SK-N-SH treated with all-trans-retinoic acid at 6 μM for 48 hours (cell line): Measurements from ENCODE around the gene PTGS2.

Source experiments
- ATAC-seq: fragments of 200-7000 bp; cut with Tn5 transposase; 3 replicates; pipeline ENCODE4 v1.9.1; 2020; ENCODE audit warnings: mild to moderate bottlenecking, moderate library complexity
- ARNTL ChIP-seq: fragments of 450-650 bp; formaldehyde crosslinking; IDR thresholded peaks from 2 replicates; pipeline ENCODE4 v1.5.0; 2020; ENCODE audit warnings: low read depth, mild to moderate bottlenecking, moderate library complexity, borderline replicate concordance
- BACH2 ChIP-seq: fragments of 250-450 bp; sonication (Bioruptor Pico); IDR thresholded peaks from 2 replicates; pipeline ENCODE4 v1.9.0; 2021; ENCODE audit warnings: mild to moderate bottlenecking, borderline replicate concordance
- ESRRG ChIP-seq: fragments of 250-450 bp; sonication (Bioruptor Pico); IDR thresholded peaks from 2 replicates; pipeline ENCODE4 v1.6.1; 2021; ENCODE audit warnings: mild to moderate bottlenecking
- GLIS3 ChIP-seq: fragments of 250-450 bp; sonication (Bioruptor Pico); IDR thresholded peaks from 2 replicates; pipeline ENCODE4 v1.5.0; 2020; ENCODE audit warnings: mild to moderate bottlenecking, moderate library complexity
- ISL1 ChIP-seq: fragments of 250-450 bp; sonication (Bioruptor Pico); IDR thresholded peaks from 2 replicates; pipeline ENCODE4 v2.1.2; 2022; ENCODE audit warnings: mild to moderate bottlenecking, moderate library complexity
- OSR1 ChIP-seq: fragments of 250-450 bp; sonication (Bioruptor Pico); IDR thresholded peaks from 2 replicates; pipeline ENCODE4 v1.8.0; 2022; ENCODE audit warnings: moderate library complexity, mild to moderate bottlenecking, inconsistent platforms
- PPARA ChIP-seq: fragments of 250-450 bp; sonication (Bioruptor Pico); IDR thresholded peaks from 2 replicates; pipeline ENCODE4 v1.5.0; 2020; ENCODE audit warnings: mild to moderate bottlenecking, borderline replicate concordance
- RARB ChIP-seq: fragments of 250-450 bp; sonication (Bioruptor Pico); IDR thresholded peaks from 2 replicates; pipeline ENCODE4 v1.8.0; 2021; ENCODE audit warnings: mild to moderate bottlenecking, moderate library complexity
- SNAI2 ChIP-seq: fragments of 250-450 bp; sonication (Bioruptor Pico); IDR thresholded peaks from 2 replicates; pipeline ENCODE4 v1.5.0; 2020; ENCODE audit warnings: mild to moderate bottlenecking, moderate library complexity
- TCF4 ChIP-seq: fragments of 250-450 bp; sonication (Bioruptor Pico); IDR thresholded peaks from 2 replicates; pipeline ENCODE4 v1.8.0; 2021; ENCODE audit warnings: mild to moderate bottlenecking, moderate library complexity, borderline replicate concordance
- ZC3H10 ChIP-seq: fragments of 250-450 bp; sonication (Bioruptor Pico); IDR thresholded peaks from 2 replicates; pipeline ENCODE4 v1.5.1; 2021; ENCODE audit warnings: mild to moderate bottlenecking, moderate library complexity
- ZFP3 ChIP-seq: fragments of 250-450 bp; sonication (Bioruptor Pico); IDR thresholded peaks from 2 replicates; pipeline ENCODE4 v1.5.0; 2020; ENCODE audit warnings: mild to moderate bottlenecking, moderate library complexity
- ZFP30 ChIP-seq: fragments of 450-650 bp; formaldehyde crosslinking; IDR thresholded peaks from 2 replicates; pipeline ENCODE4 v1.5.0; 2022; ENCODE audit warnings: mild to moderate bottlenecking, moderate library complexity
- ZNF565 ChIP-seq: fragments of 450-650 bp; formaldehyde crosslinking; conservative IDR thresholded peaks from 2 replicates; pipeline ENCODE4 v1.5.0; 2020; ENCODE audit warnings: low read depth, mild to moderate bottlenecking, moderate library complexity
- ZNF70 ChIP-seq: fragments of 450-650 bp; formaldehyde crosslinking; IDR thresholded peaks from 2 replicates; pipeline ENCODE4 v1.5.0; 2020; ENCODE audit warnings: mild to moderate bottlenecking, moderate library complexity
- ZNF8 ChIP-seq: fragments of 450-650 bp; formaldehyde crosslinking; IDR thresholded peaks from 2 replicates; pipeline ENCODE4 v1.5.0; 2020; ENCODE audit warnings: mild to moderate bottlenecking, moderate library complexity
- TF ChIP-seq, protein P1 (sequence below): fragments of 250-450 bp; sonication (Bioruptor Pico); IDR thresholded peaks from 2 replicates; pipeline ENCODE4 v1.5.0; 2020; ENCODE audit warnings: mild to moderate bottlenecking, moderate library complexity
- TF ChIP-seq, protein P2 (sequence below): fragments of 250-450 bp; sonication (Bioruptor Pico); IDR thresholded peaks from 2 replicates; pipeline ENCODE4 v1.5.1; 2021; ENCODE audit warnings: mild to moderate bottlenecking, moderate library complexity
- TF ChIP-seq, protein P3 (sequence below): fragments of 250-450 bp; sonication (Bioruptor Pico); IDR thresholded peaks from 2 replicates; pipeline ENCODE4 v1.8.0; 2021; ENCODE audit warnings: low read depth, mild to moderate bottlenecking, moderate library complexity, borderline replicate concordance

PTGS2 gene

DNA sequence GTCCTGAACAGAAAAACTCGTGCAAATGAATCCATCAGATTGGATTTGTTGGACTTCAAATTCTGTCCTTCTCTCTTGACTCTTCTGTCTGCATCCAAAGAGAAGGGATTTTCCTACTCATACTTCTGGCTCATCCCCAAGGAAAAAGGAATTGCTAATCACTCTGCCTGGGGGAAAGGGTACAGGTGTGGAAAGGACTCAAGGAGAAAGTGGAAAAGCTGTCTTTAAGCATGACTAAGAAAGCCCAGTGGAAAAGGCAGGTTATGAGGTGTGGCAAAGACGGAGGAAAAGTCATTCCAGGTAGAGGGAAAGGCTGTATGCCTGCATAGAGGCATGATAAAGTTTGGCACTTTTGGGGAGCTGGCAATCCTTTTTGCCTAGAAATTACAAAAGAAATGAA lies 43.4 kb downstream of the PTGS2 start:
- ATAC-seq = peak; percentile 48
- TF ChIP-seq ZNF70 (CRISPR knock-in tag) (no peak), ISL1 (CRISPR knock-in tag) (no peak), GLIS3 (CRISPR knock-in tag) (no peak), ARNTL (CRISPR knock-in tag) (no peak), ZFP30 (CRISPR knock-in tag) (no peak), RARB (CRISPR knock-in tag) (no peak), ZNF565 (CRISPR knock-in tag) (no peak), ZNF8 (CRISPR knock-in tag) (no peak), SNAI2 (CRISPR knock-in tag) (no peak)
- TF ChIP-seq, protein P1, sequence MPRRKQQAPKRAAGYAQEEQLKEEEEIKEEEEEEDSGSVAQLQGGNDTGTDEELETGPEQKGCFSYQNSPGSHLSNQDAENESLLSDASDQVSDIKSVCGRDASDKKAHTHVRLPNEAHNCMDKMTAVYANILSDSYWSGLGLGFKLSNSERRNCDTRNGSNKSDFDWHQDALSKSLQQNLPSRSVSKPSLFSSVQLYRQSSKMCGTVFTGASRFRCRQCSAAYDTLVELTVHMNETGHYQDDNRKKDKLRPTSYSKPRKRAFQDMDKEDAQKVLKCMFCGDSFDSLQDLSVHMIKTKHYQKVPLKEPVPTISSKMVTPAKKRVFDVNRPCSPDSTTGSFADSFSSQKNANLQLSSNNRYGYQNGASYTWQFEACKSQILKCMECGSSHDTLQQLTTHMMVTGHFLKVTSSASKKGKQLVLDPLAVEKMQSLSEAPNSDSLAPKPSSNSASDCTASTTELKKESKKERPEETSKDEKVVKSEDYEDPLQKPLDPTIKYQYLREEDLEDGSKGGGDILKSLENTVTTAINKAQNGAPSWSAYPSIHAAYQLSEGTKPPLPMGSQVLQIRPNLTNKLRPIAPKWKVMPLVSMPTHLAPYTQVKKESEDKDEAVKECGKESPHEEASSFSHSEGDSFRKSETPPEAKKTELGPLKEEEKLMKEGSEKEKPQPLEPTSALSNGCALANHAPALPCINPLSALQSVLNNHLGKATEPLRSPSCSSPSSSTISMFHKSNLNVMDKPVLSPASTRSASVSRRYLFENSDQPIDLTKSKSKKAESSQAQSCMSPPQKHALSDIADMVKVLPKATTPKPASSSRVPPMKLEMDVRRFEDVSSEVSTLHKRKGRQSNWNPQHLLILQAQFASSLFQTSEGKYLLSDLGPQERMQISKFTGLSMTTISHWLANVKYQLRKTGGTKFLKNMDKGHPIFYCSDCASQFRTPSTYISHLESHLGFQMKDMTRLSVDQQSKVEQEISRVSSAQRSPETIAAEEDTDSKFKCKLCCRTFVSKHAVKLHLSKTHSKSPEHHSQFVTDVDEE (CRISPR knock-in tag) = no peak

GRCh38 chr1:186634511-186634910 lies 45.7 kb downstream of the PTGS2 start:
- no peak for ATAC-seq
- no peak for TF ChIP-seq GLIS3 (CRISPR knock-in tag)
- TF ChIP-seq, protein P2, sequence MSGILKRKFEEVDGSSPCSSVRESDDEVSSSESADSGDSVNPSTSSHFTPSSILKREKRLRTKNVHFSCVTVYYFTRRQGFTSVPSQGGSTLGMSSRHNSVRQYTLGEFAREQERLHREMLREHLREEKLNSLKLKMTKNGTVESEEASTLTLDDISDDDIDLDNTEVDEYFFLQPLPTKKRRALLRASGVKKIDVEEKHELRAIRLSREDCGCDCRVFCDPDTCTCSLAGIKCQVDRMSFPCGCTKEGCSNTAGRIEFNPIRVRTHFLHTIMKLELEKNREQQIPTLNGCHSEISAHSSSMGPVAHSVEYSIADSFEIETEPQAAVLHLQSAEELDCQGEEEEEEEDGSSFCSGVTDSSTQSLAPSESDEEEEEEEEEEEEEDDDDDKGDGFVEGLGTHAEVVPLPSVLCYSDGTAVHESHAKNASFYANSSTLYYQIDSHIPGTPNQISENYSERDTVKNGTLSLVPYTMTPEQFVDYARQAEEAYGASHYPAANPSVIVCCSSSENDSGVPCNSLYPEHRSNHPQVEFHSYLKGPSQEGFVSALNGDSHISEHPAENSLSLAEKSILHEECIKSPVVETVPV = no peak

- TF ChIP-seq ISL1 (CRISPR knock-in tag) (no peak), PPARA (no peak), ZNF70 (CRISPR knock-in tag) (no peak), ZNF565 (CRISPR knock-in tag) (no peak), TCF4 (CRISPR knock-in tag) (no peak), OSR1 (no peak), BACH2 (no peak), ARNTL (CRISPR knock-in tag) (no peak), GLIS3 (CRISPR knock-in tag) (no peak), ZFP3 (CRISPR knock-in tag) (no peak), ZC3H10 (CRISPR knock-in tag) (no peak)
- TF ChIP-seq, protein P1 (CRISPR knock-in tag) = no peak
- TF ChIP-seq, protein P3, sequence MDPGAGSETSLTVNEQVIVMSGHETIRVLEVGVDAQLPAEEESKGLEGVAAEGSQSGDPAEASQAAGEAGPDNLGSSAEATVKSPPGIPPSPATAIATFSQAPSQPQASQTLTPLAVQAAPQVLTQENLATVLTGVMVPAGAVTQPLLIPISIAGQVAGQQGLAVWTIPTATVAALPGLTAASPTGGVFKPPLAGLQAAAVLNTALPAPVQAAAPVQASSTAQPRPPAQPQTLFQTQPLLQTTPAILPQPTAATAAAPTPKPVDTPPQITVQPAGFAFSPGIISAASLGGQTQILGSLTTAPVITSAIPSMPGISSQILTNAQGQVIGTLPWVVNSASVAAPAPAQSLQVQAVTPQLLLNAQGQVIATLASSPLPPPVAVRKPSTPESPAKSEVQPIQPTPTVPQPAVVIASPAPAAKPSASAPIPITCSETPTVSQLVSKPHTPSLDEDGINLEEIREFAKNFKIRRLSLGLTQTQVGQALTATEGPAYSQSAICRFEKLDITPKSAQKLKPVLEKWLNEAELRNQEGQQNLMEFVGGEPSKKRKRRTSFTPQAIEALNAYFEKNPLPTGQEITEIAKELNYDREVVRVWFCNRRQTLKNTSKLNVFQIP (CRISPR knock-in tag) = no peak
- TF ChIP-seq, protein P2 = no peak
- ATAC-seq = no peak
Observed at GRCh38 chr1:186633116-186633515, 47.1 kb downstream of the PTGS2 start.

- ATAC-seq = no peak
- TF ChIP-seq ESRRG (CRISPR knock-in tag) (no peak), RARB (CRISPR knock-in tag) (no peak), ISL1 (CRISPR knock-in tag) (no peak)
- TF ChIP-seq, protein P2 = no peak
Observed at GRCh38 chr1:186629341-186629740, 50.9 kb downstream of the PTGS2 start.
